ENCODE results near the gene COMT.

The COMT gene

DNA sequence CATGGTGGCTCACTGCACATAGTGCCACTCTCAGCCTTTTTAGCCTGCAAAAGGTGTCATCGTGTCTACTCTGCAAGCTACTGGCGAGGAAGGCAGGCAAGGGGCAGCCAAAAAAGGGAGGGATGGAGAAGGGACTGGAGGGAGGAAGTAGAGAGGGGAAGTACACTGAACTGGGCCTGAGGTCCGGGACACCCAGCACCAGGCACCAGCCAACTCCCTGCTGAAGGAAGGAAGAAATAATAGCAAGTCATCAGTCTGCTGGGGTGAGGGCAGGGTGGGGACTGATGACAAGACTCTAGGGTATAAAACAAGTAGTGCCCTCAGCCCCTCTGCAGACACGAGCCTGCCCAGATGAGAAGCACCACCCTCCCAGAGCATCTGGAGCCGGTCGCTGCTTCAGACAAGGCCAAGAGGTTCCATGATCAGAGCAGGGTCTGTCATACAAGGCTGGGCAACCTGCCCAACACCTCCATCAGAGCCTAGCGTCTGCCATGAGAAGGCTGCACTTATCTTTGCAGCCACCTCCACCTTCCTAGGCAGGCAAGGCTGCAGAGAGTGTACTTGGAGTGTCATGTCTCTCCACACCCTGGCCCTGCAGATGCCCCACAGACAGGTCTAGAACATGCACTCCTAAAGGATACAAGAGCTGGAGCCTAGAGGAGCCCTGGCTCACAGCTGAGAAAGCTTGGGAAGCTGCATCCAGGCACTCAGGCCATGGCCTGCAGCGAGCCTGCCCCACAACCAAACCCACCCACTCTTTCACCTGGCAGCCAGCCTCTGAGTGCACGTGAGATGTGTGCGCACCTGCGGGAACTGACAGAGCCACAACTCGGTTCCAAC, 9.0 kb upstream of the COMT start (continued):
- TF ChIP-seq, protein P1, sequence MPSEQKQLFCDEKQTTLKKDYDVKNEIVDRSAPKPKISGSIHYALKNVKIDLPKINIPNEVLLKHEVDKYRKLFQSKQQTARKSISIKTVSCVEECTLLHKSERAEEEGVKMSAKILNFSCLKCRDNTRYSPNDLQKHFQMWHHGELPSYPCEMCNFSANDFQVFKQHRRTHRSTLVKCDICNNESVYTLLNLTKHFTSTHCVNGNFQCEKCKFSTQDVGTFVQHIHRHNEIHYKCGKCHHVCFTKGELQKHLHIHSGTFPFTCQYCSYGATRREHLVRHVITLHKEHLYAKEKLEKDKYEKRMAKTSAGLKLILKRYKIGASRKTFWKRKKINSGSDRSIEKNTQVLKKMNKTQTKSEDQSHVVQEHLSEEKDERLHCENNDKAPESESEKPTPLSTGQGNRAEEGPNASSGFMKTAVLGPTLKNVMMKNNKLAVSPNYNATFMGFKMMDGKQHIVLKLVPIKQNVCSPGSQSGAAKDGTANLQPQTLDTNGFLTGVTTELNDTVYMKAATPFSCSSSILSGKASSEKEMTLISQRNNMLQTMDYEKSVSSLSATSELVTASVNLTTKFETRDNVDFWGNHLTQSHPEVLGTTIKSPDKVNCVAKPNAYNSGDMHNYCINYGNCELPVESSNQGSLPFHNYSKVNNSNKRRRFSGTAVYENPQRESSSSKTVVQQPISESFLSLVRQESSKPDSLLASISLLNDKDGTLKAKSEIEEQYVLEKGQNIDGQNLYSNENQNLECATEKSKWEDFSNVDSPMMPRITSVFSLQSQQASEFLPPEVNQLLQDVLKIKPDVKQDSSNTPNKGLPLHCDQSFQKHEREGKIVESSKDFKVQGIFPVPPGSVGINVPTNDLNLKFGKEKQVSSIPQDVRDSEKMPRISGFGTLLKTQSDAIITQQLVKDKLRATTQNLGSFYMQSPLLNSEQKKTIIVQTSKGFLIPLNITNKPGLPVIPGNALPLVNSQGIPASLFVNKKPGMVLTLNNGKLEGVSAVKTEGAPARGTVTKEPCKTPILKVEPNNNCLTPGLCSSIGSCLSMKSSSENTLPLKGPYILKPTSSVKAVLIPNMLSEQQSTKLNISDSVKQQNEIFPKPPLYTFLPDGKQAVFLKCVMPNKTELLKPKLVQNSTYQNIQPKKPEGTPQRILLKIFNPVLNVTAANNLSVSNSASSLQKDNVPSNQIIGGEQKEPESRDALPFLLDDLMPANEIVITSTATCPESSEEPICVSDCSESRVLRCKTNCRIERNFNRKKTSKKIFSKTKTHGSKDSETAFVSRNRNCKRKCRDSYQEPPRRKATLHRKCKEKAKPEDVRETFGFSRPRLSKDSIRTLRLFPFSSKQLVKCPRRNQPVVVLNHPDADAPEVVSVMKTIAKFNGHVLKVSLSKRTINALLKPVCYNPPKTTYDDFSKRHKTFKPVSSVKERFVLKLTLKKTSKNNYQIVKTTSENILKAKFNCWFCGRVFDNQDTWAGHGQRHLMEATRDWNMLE (tag by site-specific recombination; conservative IDR thresholded peaks at IDR 0.05; ENCODE audit: low read depth) = no peak
- TF ChIP-seq ZNF426 (tag by site-specific recombination; IDR thresholded peaks at IDR 0.05) = no peak
- TF ChIP-seq ZNF157 (tag by site-specific recombination; IDR thresholded peaks at IDR 0.05) = no peak
- no peak for TF ChIP-seq ZNF324 (tag by site-specific recombination; IDR thresholded peaks at IDR 0.05)
- TF ChIP-seq ZNF175 (tag by site-specific recombination; IDR thresholded peaks at IDR 0.05) = no peak
- TF ChIP-seq ZNF837 (tag by site-specific recombination; IDR thresholded peaks at IDR 0.05) = no peak
- no peak for TF ChIP-seq ZNF416 (tag by site-specific recombination; IDR thresholded peaks at IDR 0.05)

DNA sequence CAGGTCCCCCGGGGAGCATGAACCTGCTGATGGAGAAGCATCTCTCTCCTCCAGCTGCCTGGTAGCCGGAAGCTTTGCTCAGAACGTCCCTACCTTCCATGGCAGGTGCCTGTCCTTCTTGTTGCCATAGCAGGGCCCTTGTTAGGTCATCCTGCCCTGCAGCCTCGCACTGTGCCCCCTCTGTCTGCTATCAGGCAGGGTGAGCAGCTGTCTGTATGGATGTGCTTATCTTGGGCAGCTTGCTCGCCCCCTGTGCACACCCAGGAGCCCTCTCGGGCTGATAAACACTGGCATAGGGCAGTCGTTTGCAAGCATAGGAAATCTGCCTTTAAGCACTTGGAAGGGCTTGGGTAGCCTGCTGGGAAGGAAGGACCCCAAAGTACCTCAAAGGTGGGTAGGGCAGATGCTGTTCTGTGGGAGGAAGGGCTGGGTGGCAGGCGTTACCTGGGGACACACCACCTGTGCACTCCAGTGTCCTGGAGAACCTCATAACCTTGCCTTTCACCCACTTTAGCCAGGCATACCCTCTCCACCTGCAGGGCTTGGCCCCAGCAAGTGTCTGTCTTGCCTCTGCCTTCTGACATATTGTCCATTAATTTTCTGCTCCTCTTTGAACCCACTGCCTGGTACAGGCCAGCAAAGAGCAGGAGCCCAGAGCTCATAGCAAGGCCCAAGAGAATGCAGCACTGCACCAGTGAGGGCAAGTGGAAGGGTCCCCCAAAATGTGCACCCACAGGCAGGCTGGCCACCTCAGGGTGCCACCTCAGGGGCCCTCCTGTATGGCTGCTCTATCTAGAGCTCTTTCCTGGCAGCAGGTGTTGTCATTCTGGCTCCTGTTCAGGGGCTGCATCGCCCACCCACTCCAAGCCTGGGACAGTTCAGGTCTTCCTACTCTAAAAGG, 8.0 kb upstream of the COMT start:
- CTCF ChIA-PET = interaction anchor here (0.5 to 2.3 kb wide), 3 partner anchors 32 to 216 kb away, joined by 3 to 7 read pairs (median 4); no protein-coding TSS in a partner anchor

More for the DNA sequence above, 8.0 kb upstream of the COMT start:
- Histone ChIP-seq H3K9me3 (ENCODE audit: control insufficient read depth, insufficient read depth, low read depth, low read length) (no peaks in the 10 kb centered on the region), H3K4me3 (ENCODE audit: low read depth, low read length) (no peak overlapping the region), H3K4me1 (ENCODE audit: control insufficient read depth, insufficient read depth, low read length) (no peaks in the 10 kb centered on the region), H3K27ac (ENCODE audit: extremely low read depth, low read depth, low read length) (no peak overlapping the region), H3K36me3 (ENCODE audit: control insufficient read depth in 2 of 2, insufficient read depth in 1 of 2, low read length in 2 of 2) (peaks cover 0 to 6% of the 10 kb centered on the region in 2 experiments; a peak in 1 of 3 replicates)
- POLR2A ChIA-PET = no interaction called here
- TF ChIP-seq ZNF248 (tag by site-specific recombination; IDR thresholded peaks at IDR 0.05) (no peak), ZNF221 (tag by site-specific recombination; IDR thresholded peaks at IDR 0.05; ENCODE audit: borderline replicate concordance) (no peak), BCL11B (tag by site-specific recombination; IDR thresholded peaks at IDR 0.05; ENCODE audit: low read depth) (no peak), ZFP37 (tag by site-specific recombination; IDR thresholded peaks at IDR 0.05) (no peak), SETDB1 (IDR thresholded peaks at IDR 0.05; ENCODE audit: insufficient read length, low read length) (no peak), BCL11A (tag by site-specific recombination; IDR thresholded peaks at IDR 0.05; ENCODE audit: low read depth) (no peak), ZNF596 (tag by site-specific recombination; IDR thresholded peaks at IDR 0.05) (no peak), ZNF548 (tag by site-specific recombination; IDR thresholded peaks at IDR 0.05) (no peak), ZNF707 (tag by site-specific recombination; IDR thresholded peaks at IDR 0.05) (no peak)
- TF ChIP-seq, protein P2, sequence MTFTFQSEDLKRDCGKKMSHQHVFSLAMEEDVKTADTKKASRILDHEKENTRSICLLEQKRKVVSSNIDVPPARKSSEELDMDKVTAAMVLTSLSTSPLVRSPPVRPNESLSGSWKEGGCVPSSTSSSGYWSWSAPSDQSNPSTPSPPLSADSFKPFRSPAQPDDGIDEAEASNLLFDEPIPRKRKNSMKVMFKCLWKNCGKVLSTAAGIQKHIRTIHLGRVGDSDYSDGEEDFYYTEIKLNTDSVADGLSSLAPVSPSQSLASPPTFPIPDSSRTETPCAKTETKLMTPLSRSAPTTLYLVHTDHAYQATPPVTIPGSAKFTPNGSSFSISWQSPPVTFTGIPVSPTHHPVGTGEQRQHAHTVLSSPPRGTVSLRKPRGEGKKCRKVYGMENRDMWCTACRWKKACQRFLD (tag by site-specific recombination; IDR thresholded peaks at IDR 0.05) = no peak
- TF ChIP-seq, protein P3, sequence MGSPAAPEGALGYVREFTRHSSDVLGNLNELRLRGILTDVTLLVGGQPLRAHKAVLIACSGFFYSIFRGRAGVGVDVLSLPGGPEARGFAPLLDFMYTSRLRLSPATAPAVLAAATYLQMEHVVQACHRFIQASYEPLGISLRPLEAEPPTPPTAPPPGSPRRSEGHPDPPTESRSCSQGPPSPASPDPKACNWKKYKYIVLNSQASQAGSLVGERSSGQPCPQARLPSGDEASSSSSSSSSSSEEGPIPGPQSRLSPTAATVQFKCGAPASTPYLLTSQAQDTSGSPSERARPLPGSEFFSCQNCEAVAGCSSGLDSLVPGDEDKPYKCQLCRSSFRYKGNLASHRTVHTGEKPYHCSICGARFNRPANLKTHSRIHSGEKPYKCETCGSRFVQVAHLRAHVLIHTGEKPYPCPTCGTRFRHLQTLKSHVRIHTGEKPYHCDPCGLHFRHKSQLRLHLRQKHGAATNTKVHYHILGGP (tag by site-specific recombination; IDR thresholded peaks at IDR 0.05) = no peak
